ENCODE data around the gene DNAH7.

- TF ChIP-seq ZNF655 (CRISPR knock-in tag; IDR thresholded peaks at IDR 0.05): no peak
- TF ChIP-seq ATF2 (CRISPR knock-in tag; IDR thresholded peaks at IDR 0.05): no peak
- TF ChIP-seq DPF2 (IDR thresholded peaks at IDR 0.05): no peak
- TF ChIP-seq JUND (IDR thresholded peaks at IDR 0.05; ENCODE audit: borderline replicate concordance, low read depth, low read length): no peak
- no peak for TF ChIP-seq JUND (tag; IDR thresholded peaks at IDR 0.05; ENCODE audit: borderline replicate concordance, low read depth, low read length)
- no peak for TF ChIP-seq FOXK1 (CRISPR knock-in tag; IDR thresholded peaks at IDR 0.05; ENCODE audit: borderline replicate concordance)
- no peak for TF ChIP-seq RAD21 (CRISPR knock-in tag; conservative IDR thresholded peaks at IDR 0.05 in 1 of 2, IDR thresholded peaks at IDR 0.05 in 1 of 2)
- TF ChIP-seq NKRF (IDR thresholded peaks at IDR 0.05; ENCODE audit: borderline replicate concordance): no peak
- no peak for TF ChIP-seq ARHGAP35 (IDR thresholded peaks at IDR 0.05; ENCODE audit: partially characterized antibody)
- no peak for TF ChIP-seq CTCF (IDR thresholded peaks at IDR 0.05 in 2 of 3, conservative IDR thresholded peaks at IDR 0.05 in 1 of 3; ENCODE audit: insufficient read depth in 2 of 3, low read depth in 1 of 3, low read length in 3 of 3)
- no peak for TF ChIP-seq BRCA1 (IDR thresholded peaks at IDR 0.05)
- TF ChIP-seq BRCA1 (CRISPR knock-in tag; IDR thresholded peaks at IDR 0.05): no peak
- no peak for TF ChIP-seq ZNF431 (CRISPR knock-in tag; IDR thresholded peaks at IDR 0.05)
- TF ChIP-seq MYNN (IDR thresholded peaks at IDR 0.05): no peak
- no peak for TF ChIP-seq MYNN (CRISPR knock-in tag; IDR thresholded peaks at IDR 0.05)
Measured at GRCh38 chr2:195700480-195700879, 368.2 kb downstream of the DNAH7 start.

All from K562 (cell line).